Mucosa of stomach (tissue), 1 donor: ENCODE data around the gene TMEM138.

Experiments
- H3K27me3 ChIP-seq: one replicate; pipeline ENCODE4 v1.7.0; 2013; ENCODE audit warnings: mild to moderate bottlenecking, low read length; ENCODE audit not compliant: control insufficient read depth, insufficient read depth
- H3K36me3 ChIP-seq: one replicate; pipeline ENCODE4 v1.7.0; 2013; ENCODE audit warnings: low read length; ENCODE audit not compliant: control insufficient read depth, insufficient read depth
- H3K4me1 ChIP-seq: one replicate; pipeline ENCODE4 v1.7.0; 2013; ENCODE audit warnings: mild to moderate bottlenecking, low read length; ENCODE audit not compliant: control insufficient read depth, insufficient read depth
- H3K4me3 ChIP-seq: one replicate; pipeline ENCODE4 v1.7.0; 2013; ENCODE audit warnings: low read length
- H3K9ac ChIP-seq: one replicate; pipeline ENCODE4 v1.7.0; 2013; ENCODE audit warnings: mild to moderate bottlenecking, low read length, moderate library complexity
- H3K9me3 ChIP-seq: one replicate; pipeline ENCODE4 v1.7.0; 2013; ENCODE audit warnings: mild to moderate bottlenecking, low read length, moderate library complexity; ENCODE audit not compliant: control insufficient read depth
- donor health status: Pancreatic carcinoma.

TMEM138 gene

GRCh38 chr11:61334434-61335354 is 27.5 kb upstream of the TMEM138 start:
- Histone ChIP-seq H3K4me3 (no peak overlapping the region), H3K36me3 (no peaks in the 10 kb centered on the region), H3K9ac (peak overlapping the region; percentile 51), H3K9me3 (no peaks in the 10 kb centered on the region), H3K27me3 (no peaks in the 10 kb centered on the region), H3K4me1 (peaks cover 43% of the 10 kb centered on the region)

DNA sequence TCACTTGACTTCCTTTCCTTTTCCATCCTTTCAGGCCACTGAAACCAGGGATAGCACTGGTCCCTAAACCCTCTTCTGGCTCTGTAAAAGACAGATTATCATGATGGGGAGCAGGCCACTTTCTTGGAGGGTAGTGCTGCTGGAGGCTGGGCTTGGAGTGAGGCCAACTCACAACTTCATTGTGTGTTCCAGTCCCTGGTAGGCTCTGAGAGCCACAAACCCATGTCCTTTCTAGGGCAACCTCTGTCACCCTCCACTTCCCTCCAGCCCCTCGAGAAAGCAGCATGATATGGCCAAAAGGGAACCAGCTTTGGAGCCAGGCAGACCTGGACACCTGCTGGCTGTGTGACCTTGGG is 26.8 kb upstream of the TMEM138 start:
- no peaks in the 10 kb centered on the region for H3K9me3 ChIP-seq
- peak overlapping the region; percentile 51 for H3K9ac ChIP-seq
- no peak overlapping the region for H3K4me3 ChIP-seq
- H3K4me1 ChIP-seq, result peaks cover 43% of the 10 kb centered on the region
- no peaks in the 10 kb centered on the region for H3K36me3 ChIP-seq
- no peaks in the 10 kb centered on the region for H3K27me3 ChIP-seq

DNA sequence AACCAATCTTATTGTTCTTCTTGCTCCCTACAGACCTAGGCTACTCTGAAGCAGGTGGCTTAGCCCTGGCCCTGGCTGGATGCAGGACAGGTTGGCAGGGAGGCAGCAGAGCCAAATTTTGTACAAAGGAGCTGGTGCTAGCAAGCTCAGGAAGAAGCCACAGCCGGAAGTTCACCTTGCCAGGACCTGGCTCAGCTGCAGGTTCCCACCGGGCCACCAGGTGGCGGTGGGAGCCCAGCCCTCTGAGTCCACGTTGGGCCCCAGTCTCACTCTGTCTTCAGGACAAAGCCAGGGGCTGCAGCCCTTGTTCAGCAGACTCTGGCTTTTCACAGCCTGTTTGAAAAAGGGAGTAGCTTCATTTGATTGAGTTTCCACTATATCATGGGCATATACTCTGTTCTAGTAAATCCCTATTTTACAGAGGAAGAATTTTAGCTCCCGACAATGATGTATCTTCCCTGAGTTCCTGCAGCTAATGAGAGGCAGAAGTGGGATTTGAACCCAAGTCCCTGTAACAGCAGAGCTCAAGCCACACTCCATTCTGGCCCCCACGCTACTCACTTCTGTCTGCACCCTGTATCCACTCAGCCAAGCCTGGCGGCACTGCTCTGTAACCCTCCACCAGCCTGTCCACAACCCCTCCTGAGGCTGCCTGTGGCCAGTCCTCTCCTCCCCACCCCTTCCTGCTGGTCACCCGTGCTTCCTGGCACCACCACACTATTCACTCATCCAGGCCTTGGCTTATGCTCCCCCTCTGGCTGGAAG is 25.8 kb upstream of the TMEM138 start:
- H3K27me3 ChIP-seq, result no peaks in the 10 kb centered on the region
- H3K4me3 ChIP-seq, result no peak overlapping the region
- H3K36me3 ChIP-seq, result no peaks in the 10 kb centered on the region
- H3K4me1 ChIP-seq, result peaks cover 42% of the 10 kb centered on the region
- peak overlapping the region; percentile 19 for H3K9ac ChIP-seq
- H3K9me3 ChIP-seq, result no peaks in the 10 kb centered on the region

DNA sequence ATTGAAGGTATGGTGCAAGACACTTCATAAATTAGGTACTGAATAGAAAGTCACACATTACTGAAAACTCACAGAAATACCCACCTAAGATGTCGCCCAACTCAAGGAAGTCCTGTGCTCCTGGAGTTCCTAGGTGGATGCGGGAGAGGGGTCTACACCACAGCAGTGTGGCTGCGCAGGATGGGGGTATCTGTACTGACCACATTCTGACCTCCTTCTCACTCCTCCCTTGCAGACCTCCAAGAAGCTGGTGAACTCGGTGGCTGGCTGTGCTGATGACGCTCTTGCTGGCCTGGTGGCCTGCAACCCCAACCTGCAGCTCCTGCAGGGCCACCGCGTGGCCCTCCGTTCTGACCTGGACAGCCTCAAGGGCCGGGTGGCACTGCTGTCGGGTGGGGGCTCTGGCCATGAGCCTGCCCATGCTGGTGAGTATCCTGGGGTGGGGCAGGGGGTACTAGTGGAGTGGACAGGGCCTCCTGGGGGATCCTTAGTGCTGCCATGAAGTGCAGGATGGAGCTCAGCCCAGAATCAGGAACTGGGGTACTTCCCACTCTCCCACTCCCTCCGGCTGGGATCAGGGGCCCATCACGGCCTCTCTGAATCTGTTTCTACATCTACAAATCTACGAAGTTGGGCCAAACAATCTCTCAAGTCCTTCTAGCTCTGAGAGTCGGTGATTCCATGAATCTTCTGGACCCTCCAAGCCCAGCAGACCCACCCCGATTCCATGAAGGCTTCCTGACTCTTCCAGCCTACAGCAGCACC is 24.3 kb upstream of the TMEM138 start:
- no peak overlapping the region for H3K4me3 ChIP-seq
- H3K9me3 ChIP-seq, result no peaks in the 10 kb centered on the region
- H3K36me3 ChIP-seq, result peaks cover 5% of the 10 kb centered on the region
- H3K27me3 ChIP-seq, result no peaks in the 10 kb centered on the region
- peaks cover 33% of the 10 kb centered on the region for H3K4me1 ChIP-seq
- H3K9ac ChIP-seq, result no peak overlapping the region

GRCh38 chr11:61338783-61339489 is 23.2 kb upstream of the TMEM138 start:
- H3K4me3 ChIP-seq, result no peak overlapping the region
- no peak overlapping the region for H3K9ac ChIP-seq
- H3K36me3 ChIP-seq, result peaks cover 5% of the 10 kb centered on the region

GRCh38 chr11:61339490-61339878 is 22.7 kb upstream of the TMEM138 start:
- Histone ChIP-seq H3K27me3 (no peaks in the 10 kb centered on the region), H3K9me3 (no peaks in the 10 kb centered on the region), H3K36me3 (peaks cover 5% of the 10 kb centered on the region), H3K4me3 (no peak overlapping the region), H3K4me1 (peaks cover 22% of the 10 kb centered on the region), H3K9ac (no peak overlapping the region)

More at GRCh38 chr11:61338783-61339489, 23.2 kb upstream of the TMEM138 start:
- Histone ChIP-seq H3K27me3 (no peaks in the 10 kb centered on the region), H3K4me1 (peaks cover 27% of the 10 kb centered on the region), H3K9me3 (no peaks in the 10 kb centered on the region)

GRCh38 chr11:61340979-61341378 is 21.2 kb upstream of the TMEM138 start:
- no peaks in the 10 kb centered on the region for H3K27me3 ChIP-seq
- H3K4me1 ChIP-seq, result peaks cover 13% of the 10 kb centered on the region
- H3K9ac ChIP-seq, result no peak overlapping the region
- no peak overlapping the region for H3K4me3 ChIP-seq
- H3K9me3 ChIP-seq, result no peaks in the 10 kb centered on the region
- peaks cover 5% of the 10 kb centered on the region for H3K36me3 ChIP-seq

- no peaks in the 10 kb centered on the region for H3K27me3 ChIP-seq
- no peaks in the 10 kb centered on the region for H3K9me3 ChIP-seq
- H3K9ac ChIP-seq, result no peak overlapping the region
- H3K4me3 ChIP-seq, result no peak overlapping the region
- H3K36me3 ChIP-seq, result peaks cover 5% of the 10 kb centered on the region
- H3K4me1 ChIP-seq, result peaks cover 13% of the 10 kb centered on the region
These were observed 20.5 kb upstream of the TMEM138 start for GRCh38 chr11:61341706-61342105.

DNA sequence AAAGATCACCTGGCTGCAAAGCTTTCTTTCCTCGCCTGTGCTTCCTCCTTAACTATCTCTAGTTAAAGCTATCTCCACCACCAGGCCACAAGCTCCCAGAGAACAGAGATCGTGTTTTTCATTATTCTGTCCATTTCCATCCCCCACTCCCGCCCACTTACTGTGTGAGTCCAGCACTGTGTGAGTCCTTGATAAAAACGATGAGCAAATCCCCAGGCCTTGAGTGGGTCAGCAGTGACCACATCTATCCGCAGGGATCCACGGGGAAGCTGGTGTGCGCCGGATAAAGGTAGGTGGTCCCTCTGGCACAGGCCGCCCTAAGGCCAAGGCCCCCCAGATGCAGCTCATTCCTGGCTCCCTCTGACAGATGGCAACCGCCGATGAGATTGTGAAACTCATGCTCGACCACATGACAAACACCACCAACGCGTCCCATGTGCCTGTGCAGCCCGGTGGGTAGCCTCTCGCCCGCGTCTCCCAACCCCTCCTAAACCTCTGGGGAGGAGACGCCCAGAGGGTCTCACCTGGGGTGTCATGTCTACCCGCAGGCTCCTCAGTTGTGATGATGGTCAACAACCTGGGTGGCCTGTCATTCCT is 19.9 kb upstream of the TMEM138 start:
- H3K9ac ChIP-seq, result no peak overlapping the region
- H3K9me3 ChIP-seq, result no peaks in the 10 kb centered on the region
- peaks cover 5% of the 10 kb centered on the region for H3K36me3 ChIP-seq
- peaks cover 15% of the 10 kb centered on the region for H3K4me1 ChIP-seq
- H3K27me3 ChIP-seq, result no peaks in the 10 kb centered on the region
- no peak overlapping the region for H3K4me3 ChIP-seq

DNA sequence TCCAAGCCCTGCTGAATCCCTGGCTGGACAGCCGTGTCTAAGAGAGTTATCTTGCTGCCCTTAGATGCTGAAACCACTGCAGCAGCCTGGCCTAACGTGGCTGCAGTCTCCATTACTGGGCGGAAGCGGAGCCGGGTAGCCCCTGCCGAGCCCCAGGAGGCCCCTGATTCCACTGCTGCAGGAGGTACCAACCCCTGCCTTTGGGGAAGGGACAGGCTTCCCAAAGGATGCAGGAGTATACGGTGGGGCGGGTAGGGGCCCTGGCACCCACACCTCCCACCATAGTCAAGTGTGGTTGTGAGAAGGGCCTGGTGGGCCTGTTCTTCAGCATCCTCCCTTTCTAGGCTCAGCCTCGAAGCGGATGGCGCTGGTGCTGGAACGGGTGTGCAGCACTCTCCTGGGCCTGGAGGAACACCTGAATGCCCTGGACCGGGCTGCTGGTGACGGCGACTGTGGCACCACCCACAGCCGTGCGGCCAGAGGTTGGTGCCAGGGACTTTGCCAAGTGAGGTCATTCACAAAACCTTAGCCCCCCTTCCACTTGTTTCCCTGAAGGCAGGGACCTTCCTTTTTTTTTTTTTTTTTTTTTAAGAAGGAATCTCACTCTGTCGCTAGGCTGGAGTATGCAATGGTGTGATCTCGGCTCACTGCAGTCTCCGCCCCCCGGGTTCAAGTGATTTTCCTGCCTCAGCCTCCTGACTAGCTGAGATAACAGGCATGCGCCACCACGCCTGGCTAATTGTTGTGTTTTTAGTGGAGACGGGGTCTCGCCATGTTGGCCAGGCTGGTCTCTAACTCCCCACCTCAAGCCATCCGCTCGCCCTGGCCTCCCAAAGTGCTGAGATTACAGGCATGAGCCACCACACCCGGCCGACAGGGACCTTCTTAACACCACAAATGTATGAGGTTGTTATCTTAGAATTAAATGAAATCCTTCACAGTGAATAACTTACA is 18.1 kb upstream of the TMEM138 start:
- H3K27me3 ChIP-seq, result no peaks in the 10 kb centered on the region
- H3K36me3 ChIP-seq, result peaks cover 10% of the 10 kb centered on the region
- peaks cover 24% of the 10 kb centered on the region for H3K4me1 ChIP-seq
- no peak overlapping the region for H3K9ac ChIP-seq
- no peak overlapping the region for H3K4me3 ChIP-seq
- H3K9me3 ChIP-seq, result no peaks in the 10 kb centered on the region
